ENCODE data around the gene SLC22A5. TPM values are rescaled to one million over a fixed set of nuclear protein-coding genes. Genes with fewer than 3 reads are reported as not detected.

SLC22A5 gene
- total RNA-seq (ENCODE audit: low replicate concordance), result 6.5 TPM in 2 replicates

DNA sequence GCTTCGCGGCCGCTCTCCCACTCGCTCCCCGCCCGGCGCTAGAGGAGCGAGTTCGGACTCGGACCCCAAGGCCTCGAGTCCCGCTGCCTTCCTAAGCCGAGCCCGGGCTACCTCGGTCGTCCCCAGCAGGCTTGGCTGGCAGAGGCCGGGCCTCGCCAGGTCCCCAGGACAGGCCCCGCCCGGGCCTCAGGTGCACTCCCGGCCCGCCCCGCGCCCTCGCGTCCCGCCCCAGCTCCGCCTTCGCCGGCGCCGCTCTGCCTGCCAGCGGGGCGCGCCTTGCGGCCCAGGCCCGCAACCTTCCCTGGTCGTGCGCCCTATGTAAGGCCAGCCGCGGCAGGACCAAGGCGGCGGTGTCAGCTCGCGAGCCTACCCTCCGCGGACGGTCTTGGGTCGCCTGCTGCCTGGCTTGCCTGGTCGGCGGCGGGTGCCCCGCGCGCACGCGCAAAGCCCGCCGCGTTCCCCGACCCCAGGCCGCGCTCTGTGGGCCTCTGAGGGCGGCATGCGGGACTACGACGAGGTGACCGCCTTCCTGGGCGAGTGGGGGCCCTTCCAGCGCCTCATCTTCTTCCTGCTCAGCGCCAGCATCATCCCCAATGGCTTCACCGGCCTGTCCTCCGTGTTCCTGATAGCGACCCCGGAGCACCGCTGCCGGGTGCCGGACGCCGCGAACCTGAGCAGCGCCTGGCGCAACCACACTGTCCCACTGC, at the start of gene SLC22A5:
SLC22A5 (plus strand) TSS at position 237 of the 707 bp plus-strand sequence; CDS start at position 500, 263 bp downstream.
- peak within 1 kb of the TSS; percentile 71 for H3K4me3 ChIP-seq (ENCODE audit: low read depth, low read length)
- TF ChIP-seq CTCF (IDR thresholded peaks at IDR 0.05; ENCODE audit: insufficient read depth, low read length), result no peak
- DNase-seq (ENCODE audit: low read depth), result peak; percentile 30

GRCh38 chr5:132319975-132320374, 49.5 kb upstream of the SLC22A5 start:
- DNase-seq (ENCODE audit: low read depth), result no peak
- no peak overlapping the region for H3K4me3 ChIP-seq (ENCODE audit: low read depth, low read length)
- no peak for TF ChIP-seq CTCF (IDR thresholded peaks at IDR 0.05; ENCODE audit: insufficient read depth, low read length)

- TF ChIP-seq CTCF (IDR thresholded peaks at IDR 0.05; ENCODE audit: insufficient read depth, low read length), result no peak
- no peak for DNase-seq (ENCODE audit: low read depth)
These were observed 48.3 kb upstream of the SLC22A5 start for GRCh38 chr5:132321109-132321721.

GRCh38 chr5:132322266-132322665, 47.2 kb upstream of the SLC22A5 start:
- TF ChIP-seq CTCF (IDR thresholded peaks at IDR 0.05; ENCODE audit: insufficient read depth, low read length), result no peak
- no peak for DNase-seq (ENCODE audit: low read depth)
- no peak overlapping the region for H3K4me3 ChIP-seq (ENCODE audit: low read depth, low read length)

More at GRCh38 chr5:132321109-132321721, 48.3 kb upstream of the SLC22A5 start:
- H3K4me3 ChIP-seq (ENCODE audit: low read depth, low read length), result no peak overlapping the region

GRCh38 chr5:132323202-132323601, 46.3 kb upstream of the SLC22A5 start:
- no peak overlapping the region for H3K4me3 ChIP-seq (ENCODE audit: low read depth, low read length)
- no peak for TF ChIP-seq CTCF (IDR thresholded peaks at IDR 0.05; ENCODE audit: insufficient read depth, low read length)
- DNase-seq (ENCODE audit: low read depth), result no peak

DNA sequence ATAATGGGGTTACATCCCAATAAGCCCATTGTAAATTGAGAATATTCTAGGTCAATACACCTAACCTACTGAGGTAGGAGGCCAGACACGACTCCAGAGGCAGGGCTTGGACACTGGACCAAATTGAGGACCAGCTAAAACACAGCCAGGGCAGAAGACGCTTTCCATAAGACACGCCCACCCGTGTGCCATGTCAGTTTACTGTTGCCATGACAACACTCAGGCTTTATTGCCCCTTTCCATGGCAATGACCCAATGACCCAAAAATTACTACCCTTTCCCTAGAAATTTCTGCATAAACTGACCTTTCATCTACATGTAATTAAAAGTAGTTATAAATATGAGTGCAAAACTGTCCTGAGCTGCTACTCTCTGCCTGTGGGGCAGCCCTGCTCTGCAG, 43.8 kb upstream of the SLC22A5 start:
- H3K4me3 ChIP-seq (ENCODE audit: low read depth, low read length), result no peak overlapping the region
- no peak for DNase-seq (ENCODE audit: low read depth)
- TF ChIP-seq CTCF (IDR thresholded peaks at IDR 0.05; ENCODE audit: insufficient read depth, low read length), result no peak

Data from fibroblast of the aortic adventitia (primary cell).